ENCODE data around the gene USP2.

USP2 gene

DNA sequence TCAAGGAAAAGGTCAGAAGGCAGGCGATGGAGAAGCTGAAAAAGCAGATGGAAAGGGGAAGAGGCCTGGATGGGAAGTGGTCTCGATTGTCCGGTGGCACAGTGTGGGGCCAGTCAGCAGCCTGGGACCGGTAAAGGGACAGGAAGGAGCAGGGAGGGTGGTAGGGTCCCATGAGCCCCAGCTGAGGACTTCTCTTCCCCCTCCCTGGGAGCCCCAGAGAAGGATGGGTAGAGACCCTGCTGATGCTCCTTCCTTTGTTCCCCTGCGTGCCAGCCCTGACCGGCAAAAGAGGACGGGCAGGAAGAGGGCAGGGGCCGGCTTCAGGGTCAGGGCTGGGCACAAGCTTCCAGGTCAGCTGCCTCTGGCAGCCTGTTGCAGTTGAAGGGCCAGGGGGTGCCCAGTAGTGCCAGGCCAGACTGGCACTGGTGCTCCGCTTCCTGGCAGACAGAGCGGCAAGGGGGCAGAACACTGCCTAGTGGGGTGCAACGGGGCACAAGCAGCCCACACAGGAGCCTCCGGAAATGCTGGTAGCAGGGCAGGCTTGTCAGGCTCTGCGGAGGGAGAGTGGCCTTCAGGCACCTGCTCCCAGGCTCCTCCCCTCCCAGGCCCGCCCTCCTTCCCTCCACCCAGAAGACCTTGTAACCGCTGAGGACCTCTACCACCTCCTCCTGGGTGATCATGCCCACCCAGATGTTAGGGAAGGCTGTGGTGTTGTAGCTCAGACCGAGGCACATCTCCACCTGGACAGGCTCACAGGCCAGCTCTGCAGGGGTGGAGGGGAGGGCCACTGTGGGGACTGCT lies 40.1 kb downstream of the USP2 start:
- no peak for DNase-seq (ENCODE audit: low spot score)

DNA sequence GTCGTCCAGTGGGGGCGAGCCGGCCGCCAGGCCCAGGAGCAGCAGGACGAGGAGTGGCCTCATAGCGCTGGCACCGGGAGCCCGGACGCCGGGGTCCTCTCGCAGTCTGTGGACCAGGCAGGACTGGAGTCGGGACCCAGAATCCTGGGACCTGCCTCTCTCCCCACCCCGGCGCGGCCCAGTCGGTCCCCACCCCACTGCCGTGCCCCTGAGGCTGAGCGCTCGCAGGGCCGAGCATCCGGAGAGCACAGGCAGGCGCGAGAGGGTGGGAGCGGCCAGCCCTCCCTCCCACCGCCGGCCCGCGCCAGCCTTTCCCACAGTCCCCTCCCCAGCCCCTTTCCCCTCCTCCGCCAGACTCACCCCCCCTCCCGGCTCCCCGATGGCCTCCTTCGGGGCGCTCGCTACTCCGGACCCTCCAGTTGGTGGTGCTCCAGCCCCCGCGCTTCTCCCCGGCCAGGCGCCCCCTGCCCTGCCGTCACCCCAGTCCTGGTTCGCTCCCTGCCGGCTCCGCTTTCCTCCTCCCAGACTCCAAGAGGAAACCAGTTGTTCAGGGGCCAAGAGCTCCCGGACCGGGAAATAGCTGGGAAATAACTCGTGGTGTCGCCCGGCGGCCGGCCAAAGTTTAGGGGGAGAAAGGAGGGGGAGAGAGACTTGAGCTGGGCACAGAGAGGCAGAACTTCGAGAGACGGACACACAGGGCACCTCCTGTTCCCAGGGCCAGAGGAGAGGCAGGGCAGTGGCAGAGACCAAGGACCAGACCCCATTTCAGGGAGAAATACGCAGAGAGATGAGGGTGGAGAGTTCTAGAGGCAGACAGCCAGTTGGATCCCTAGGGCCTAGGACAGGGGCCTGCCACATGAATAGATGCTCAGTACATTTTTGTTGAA lies 40.9 kb downstream of the USP2 start, which contains the start of gene C1QTNF5:
TSS of gene C1QTNF5 (minus strand) at position 549 of the 887 bp plus-strand sequence. CDS start at position 63, 486 bp downstream.
- DNase-seq (ENCODE audit: low spot score), result no peak

DNA sequence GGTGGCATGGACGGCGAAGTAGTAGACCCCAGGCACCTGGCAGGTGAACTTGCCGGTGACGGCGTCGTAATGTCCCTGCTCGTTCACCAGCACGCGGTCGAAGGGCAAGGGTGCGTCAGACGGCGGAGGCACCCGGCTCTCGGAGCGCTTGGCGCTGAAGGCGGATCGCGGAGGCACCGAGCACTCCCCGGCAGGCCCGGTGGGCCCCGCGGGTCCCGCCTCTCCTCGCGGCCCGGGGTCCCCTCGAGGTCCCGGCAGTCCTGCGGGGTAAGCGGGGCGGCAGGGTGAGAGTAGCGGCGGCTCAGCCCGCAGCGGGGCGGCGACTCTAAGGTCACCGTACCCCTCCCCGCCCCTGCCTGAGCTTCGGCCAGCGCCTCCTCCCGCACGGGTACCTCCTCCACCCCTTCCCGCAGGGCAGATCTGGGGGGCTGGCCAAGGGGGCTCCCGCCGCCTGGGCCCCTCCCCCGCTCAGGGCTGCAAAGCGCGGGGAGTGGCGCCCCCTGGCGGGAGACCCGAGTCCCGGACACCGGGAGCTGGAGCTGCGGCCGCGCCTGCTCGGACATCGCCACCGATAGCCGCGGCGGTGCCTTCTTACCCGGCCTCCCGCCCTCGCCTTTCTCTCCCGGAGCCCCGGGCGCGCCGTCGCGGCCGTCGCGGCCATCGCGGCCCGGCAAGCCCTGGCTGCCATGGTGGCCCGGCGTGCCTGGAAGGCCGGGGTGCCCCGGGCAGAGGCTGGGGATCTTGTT lies 41.7 kb downstream of the USP2 start:
- DNase-seq (ENCODE audit: low spot score), result no peak

DNA sequence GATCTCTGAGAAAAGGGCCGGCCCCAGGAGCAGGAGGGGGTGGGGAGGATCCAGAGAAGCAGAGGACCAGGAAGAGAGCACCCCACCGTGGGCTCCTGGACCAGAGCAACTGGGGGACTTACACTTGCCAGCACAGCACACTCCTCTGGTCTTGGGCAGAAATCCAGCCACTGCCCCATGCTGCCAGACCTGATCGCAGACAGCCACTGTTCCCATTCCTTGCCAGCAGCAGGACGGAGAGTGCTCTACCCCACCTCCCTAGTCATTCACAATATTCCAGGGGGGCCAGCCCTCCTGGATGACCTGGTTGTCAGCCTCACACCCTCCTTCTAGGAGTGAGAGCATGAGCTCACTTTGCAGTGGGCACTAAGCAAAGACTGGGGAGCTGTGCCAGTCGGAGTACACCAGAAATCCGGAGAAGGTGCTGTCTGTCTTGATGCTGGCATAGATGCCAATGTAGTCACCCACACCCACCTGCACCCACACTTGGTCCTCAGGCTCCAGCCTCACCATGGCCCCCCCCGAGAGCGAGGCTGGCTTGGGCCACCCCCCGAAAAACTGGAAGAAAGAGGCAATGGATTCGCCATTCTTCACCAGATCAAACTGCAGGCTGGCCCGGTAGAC lies 42.4 kb downstream of the USP2 start:
- DNase-seq (ENCODE audit: low spot score), result no peak

DNA sequence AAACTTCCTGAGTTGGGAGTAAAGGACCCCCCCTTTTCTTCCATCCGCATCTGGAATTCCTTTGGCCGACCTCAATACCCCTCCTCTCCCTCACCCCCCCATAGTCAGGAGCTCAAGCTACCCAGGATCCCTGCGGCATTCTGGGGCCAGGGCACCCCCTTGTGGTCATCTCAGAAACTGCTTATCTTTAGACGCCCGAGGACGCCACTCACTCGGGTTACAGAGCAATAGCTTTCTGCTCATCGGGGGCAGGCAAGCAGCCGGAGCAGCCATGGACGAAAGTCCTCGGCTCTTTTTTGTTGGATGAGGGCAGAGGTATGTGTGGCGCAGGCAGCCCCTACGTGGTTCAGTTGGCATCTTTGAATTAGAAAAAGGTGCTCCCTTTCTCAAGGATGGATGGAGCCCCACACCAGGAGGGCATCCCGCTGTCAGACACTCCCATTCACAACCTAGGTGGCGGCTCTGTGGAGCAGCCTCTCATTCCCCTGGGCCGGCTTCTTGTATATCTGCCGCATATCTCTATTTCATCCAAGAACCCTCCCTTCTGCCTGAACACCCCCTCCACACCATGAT lies 43.1 kb downstream of the USP2 start:
- DNase-seq (ENCODE audit: low spot score), result peak; percentile 73

DNA sequence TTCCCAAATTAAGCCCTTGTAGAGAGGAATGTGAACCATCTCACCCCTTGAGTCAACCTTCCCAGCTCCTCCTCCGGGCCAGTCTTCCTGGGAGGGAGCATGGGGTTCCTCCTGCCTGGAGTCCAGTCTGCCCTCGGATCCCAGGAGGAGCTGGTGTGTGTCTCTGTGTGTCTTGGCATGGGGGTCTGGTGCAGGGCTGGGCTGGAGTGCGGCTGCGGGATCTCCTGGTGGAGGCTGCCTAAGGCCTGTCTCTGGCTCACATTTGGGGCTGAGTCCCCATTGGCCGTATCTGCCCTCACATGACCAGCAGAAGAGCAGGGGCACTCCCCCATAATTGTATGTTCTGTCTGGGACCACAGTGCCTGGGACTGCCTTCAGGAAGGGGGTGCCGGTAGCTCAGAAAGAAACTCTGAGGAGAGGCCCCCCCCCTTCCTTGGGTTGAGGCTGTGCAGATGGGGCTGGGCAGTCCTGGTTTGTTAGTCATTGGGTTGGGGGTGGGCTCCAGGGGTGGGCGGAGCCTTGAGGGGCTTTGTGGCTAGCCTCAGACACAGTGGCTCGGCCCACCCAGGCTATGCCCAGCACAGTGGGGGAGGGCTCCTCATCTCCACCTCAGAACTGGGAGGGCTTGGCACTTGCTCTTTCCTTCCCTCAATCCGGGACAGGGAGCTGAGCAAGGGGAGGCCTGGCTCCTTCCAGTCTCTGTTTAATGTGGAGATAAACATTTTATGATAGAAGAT lies 43.7 kb downstream of the USP2 start:
- DNase-seq (ENCODE audit: low spot score), result no peak

DNA sequence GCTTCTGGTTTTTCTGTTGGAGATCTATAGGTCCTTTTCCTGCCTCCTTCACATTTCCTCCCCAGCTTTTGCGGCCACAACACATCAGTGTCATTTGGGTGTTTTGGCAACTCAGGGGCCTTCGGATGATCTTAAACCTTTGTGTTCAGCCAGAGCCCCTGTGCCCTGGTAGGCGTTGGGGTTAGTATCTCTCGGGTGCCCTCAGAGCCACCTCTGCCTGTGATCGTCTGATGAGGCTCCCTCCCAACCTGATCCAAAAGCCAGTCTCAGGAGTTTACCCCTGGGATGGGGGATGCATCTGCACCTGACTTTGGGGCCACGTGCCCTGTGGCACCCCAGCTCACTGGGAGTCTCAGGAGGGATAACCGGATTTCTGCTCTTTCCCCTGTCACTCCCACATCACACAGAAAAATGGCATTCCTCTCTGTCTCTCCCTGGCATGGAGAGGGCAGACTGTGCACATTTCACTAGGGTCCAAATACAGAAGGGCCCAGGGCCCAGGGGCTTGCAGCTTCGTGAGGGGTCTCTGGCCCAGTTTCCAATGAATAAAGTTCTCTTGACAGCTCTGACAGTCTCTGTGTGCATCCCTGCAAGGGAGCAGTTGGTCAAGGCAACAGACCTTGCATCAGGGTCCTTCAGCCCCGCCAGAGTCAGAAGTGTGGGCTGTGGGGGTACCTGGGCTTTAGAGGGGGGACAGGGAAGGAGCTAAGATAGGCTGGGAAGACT lies 44.6 kb downstream of the USP2 start:
- no peak for DNase-seq (ENCODE audit: low spot score)

DNA sequence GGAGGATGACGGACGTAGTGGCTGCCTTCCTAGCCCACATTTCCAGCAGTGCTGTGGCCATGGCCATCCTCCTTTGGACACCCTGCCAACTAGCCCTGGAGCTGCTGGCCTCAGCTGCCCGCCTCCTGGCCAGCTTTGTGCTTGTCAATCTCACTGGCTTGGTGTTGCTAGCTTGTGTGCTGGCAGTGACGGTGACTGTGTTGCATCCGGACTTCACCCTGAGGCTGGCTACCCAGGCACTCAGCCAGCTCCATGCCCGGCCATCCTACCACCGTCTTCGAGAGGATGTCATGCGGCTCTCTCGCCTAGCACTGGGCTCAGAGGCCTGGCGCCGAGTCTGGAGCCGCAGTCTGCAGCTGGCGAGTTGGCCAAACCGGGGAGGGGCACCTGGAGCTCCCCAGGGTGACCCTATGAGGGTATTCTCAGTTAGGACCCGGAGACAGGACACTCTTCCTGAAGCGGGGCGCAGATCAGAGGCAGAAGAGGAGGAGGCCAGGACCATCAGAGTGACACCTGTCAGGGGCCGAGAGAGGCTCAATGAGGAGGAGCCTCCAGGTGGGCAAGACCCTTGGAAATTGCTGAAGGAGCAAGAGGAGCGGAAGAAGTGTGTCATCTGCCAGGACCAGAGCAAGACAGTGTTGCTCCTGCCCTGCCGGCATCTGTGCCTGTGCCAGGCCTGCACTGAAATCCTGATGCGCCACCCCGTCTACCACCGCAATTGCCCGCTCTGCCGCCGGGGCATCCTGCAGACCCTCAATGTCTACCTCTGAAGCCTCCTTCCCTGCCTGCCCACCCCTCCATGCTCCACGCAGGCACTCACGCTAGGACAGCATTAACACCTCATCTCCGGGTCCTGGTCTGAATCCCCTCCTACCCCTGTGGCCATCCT lies 45.6 kb downstream of the USP2 start:
- DNase-seq (ENCODE audit: low spot score), result no peak

DNA sequence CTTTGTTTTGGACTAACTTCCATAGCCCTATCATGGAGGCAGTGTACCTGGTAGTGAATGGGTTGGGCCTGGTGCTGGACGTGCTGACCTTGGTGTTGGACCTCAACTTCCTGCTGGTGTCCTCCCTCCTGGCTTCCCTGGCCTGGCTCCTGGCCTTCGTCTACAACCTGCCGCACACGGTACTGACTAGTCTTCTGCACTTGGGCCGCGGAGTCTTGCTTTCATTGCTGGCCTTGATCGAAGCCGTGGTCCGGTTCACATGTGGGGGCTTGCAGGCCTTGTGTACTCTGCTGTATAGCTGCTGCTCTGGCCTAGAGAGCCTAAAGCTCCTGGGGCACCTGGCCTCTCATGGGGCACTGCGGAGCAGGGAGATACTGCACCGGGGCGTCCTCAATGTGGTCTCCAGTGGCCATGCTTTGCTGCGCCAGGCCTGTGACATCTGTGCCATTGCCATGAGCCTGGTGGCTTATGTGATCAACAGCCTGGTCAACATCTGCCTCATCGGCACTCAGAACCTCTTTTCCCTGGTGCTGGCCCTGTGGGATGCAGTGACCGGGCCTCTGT lies 46.3 kb downstream of the USP2 start:
- DNase-seq (ENCODE audit: low spot score), result no peak

DNA sequence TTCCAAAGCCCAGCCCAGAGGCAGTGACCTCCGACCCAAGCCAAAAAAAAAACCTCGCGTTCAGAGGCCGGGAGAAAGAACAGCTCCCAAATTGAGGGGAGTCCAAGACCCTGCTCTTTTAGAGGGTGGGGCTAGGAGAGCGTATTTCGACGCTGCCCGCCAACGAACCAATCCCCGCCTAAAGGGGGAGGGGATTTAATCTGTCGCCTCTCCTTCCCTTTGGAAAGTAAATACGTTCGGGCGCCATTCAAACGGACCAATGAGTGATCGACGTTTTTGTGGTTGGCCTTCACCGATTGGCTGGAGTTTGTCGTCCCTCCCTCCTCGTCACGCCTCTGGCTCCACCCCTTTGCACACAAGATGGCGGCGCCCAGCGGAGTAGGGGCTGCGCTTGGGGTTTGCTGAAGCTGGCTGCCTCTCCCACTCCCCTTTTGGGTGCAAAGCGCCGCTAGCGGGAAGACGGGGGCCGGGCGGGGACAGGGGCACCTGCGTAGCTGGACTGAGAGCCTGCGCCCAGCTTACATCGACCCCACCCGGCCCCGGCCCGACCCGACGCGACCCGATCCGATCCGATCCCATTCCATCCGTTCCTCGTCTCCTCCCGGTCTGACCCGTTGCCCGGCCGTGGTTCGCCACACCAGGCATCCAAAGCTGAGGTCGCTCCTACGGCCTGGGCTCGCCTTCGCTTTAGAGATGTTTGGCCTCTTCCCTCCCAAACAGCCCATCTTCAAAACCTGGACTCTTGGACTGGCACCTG lies 47.1 kb downstream of the USP2 start, which contains the start of gene RNF26:
TSS of gene RNF26 (plus strand) at position 354 of the 757 bp plus-strand sequence. CDS start 596 bp downstream, outside the sequence.
- peak; percentile 96 for DNase-seq (ENCODE audit: low spot score)

DNA sequence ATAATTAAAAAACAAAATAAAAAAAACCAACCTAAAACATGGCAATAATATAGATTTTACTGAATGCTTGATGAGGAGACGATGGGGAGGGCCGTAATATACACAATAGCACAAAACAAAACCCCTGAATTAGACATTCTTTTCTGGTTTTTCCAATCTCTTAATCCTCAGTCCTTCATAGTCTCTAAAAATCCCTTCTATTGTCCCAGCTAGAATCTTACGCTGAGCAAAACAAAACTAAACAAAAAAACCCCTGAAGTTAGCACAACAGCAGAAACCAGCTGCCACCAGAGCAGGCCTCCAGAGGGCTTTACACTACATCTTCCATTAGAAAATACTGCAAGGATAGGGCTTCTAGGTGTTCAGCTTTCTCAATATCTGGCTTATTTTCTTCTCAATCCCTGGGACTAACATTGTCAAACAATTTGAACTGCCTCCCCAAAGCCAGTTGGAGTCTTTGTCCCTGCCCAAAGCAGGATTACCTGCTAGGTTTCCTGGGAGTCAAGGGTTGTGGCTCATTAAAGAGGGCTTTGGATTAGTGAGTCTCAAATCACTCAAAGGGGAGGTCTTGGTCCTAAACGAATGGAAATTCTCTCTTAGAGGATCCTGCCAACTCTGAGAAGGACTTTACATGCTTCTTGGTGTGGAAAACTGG lies 49.3 kb downstream of the USP2 start:
- no peak for DNase-seq (ENCODE audit: low spot score)

DNA sequence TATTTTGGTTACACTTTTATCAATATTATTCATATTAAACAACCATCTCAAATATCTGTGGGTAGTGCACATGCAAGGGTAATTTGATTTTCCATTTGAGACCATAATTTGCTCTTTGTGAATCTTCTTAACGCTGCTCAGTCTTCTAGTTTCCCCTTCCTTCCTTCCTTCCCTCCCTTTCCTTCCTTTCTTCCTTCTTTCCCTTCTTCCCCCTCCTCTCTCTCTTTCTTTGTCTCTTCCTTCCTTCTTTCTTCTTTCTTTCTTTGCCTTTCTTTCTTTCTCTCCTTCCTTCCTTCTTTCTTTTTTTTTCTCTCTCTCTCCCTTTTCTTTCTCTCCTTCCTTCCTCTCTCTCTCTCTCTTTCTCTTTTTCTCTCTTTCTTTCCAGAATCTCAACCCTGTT lies 51.3 kb downstream of the USP2 start:
- no peak for DNase-seq (ENCODE audit: low spot score)

DNA sequence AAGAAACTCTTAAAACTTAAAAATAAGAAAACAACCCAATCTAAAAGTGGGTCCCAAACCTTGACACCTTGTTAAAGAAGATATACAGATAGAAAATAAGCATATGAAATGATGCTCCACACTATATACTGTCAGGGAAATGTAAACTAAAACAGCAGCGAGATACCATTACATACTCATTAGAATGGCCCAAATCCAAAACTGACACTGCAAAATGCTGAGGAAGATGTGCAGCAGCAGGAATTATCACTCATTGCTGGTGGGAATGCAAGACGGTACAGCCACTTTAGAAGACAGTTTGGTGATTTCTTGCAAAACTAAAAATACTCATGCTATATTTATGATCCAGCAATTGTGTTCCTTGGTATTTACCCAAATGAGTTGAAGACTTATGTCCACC lies 52.2 kb downstream of the USP2 start:
- no peak for DNase-seq (ENCODE audit: low spot score)

DNA sequence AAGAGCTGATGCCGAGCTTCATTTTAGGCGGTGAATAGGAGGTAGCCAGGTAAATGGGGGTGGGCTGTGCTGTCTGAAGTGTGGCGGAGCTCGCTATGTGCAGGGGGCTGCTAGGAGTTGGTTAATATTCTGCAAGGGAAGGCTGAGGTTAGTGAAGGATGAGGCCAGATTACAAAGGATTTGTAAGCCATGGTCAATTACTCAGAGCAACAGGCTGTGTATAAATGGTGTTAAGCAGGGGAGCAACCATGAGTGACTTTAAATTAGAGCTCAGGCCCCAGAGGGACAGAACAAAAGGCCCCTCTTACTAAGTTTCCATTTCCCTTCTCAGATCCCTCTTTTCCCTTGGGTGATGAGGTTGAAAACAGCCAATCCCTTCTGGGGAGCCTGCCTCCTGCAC lies 57.3 kb downstream of the USP2 start:
- DNase-seq (ENCODE audit: low spot score), result no peak

DNA sequence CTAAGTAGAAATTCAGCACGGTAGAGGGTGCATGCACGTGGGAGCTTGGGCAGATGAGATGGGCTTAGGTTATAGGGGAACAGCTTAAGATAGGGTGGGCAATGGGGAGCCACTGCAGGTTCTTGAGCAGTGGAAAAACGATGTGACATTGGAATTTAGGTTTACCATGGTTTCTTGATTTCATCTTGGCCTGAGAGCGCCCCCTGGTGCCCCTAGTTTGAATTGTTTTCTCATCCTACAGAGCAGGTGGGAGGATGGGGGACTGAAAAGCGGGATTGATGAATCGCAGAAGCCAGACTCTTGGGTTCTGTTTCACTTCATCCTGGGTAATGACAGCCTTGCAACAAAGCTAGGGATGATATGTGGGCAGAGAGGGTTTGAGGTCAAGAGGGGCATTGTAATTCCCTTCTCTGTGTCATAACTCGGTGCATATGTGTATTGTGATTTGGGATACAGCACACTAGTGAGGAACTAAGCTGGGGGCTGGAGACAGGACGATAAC lies 57.9 kb downstream of the USP2 start:
- peak; percentile 79 for DNase-seq (ENCODE audit: low spot score)

DNA sequence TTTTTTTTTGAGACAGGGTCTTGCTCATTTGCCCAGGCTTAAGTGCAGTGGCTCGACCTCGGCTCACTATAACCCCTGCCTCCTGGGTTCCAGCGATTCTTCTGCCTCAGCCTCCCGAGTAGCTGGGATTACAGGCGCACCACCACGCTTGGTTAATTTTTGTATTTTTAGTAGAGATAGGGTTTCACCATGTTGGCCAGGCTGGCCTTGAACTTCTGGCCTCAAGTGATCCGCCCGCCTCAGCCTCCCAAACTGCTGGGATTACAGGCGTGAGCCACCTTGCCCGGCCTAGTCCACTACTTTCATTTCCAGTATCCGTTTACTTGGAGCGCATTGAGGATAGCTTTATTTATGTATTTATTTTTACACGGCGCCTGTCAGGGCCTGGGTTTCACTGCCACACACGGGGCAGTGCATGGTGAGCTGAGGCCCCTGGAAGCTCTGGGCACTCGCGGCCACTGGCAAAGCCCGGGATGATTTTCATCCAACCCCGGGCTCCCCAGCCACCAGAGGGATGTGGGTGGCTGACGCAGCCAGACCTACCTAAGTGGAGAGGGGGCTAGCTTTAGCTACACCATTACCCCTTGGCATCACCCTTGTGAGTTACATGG lies 58.5 kb downstream of the USP2 start:
- DNase-seq (ENCODE audit: low spot score), result no peak

DNA sequence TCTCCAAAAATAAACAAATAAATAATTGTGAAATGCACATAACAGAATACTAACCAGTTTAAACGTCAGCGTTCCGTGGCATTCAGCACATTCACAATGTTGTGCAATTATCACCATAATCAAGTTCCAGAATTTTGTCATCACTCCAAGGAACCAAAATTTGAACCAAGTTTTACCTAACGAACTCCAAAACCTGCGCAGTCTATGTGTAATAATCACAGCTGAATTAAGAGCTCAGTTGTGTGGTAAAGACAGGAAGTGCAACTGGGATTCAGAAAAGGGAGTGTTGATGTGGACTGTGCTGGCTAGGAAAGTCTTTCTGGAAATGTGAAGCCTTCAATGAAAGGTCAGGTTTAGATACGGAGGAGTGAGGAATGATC lies 59.1 kb downstream of the USP2 start:
- no peak for DNase-seq (ENCODE audit: low spot score)

Data from CD4-positive, alpha-beta T cell treated with Interleukin-15 for 4 hours (primary cell).